ENCODE measurements around the gene AUP1. TPM values are rescaled to one million over a fixed set of nuclear protein-coding genes. Genes with fewer than 3 reads are reported as not detected.

The AUP1 gene
- total RNA-seq, 2 donors from 2014 or later, result 85.5 to 113 TPM

DNA sequence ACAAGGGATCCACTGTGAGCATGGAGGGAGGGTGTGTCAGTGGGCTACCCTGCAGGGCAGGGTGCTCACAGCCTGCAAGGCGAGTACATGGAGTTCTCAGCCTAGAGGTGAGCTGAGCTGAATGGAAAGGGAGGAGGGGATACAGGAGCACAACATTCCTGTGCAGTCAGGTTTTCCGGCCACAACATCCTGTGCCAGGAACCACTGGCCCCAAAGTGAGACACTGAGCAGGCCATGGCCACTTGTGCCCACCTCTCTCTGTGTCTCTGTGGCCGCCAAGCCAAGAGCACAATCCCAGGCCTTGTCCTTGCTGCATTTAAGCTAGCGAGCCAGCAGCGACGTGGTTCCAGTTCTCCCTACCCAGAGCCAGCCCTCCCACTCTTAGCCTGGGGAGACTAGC lies 31.1 kb upstream of the AUP1 start:
- Histone ChIP-seq H3K27ac (no peak overlapping the region), H3K9me3 (no peaks in the 10 kb centered on the region), H3K36me3 (peaks cover 4% of the 10 kb centered on the region), H3K4me3 (no peak overlapping the region), H3K27me3 (replicated peaks; ENCODE audit: insufficient read depth) (no peaks in the 10 kb centered on the region), H3K4me1 (ENCODE audit: control insufficient read depth in 1 of 2, low read depth in 2 of 2) (no peaks in the 10 kb centered on the region)
- no peak for TF ChIP-seq CTCF (IDR thresholded peaks at IDR 0.05)
- ATAC-seq (ENCODE audit: insufficient number of reproducible peaks, low FRiP score, low read depth), result no peak
- no peak for DNase-seq (ENCODE audit: low spot score)

GRCh38 chr2:74559912-74560311 lies 30.4 kb upstream of the AUP1 start:
- Histone ChIP-seq H3K27me3 (replicated peaks; ENCODE audit: insufficient read depth) (no peaks in the 10 kb centered on the region), H3K4me1 (ENCODE audit: control insufficient read depth in 1 of 2, low read depth in 2 of 2) (no peaks in the 10 kb centered on the region), H3K27ac (no peak overlapping the region), H3K36me3 (peaks cover 4% of the 10 kb centered on the region), H3K9me3 (no peaks in the 10 kb centered on the region), H3K4me3 (no peak overlapping the region)
- ATAC-seq (ENCODE audit: insufficient number of reproducible peaks, low FRiP score, low read depth) (no peak), DNase-seq (ENCODE audit: low spot score) (no peak)
- TF ChIP-seq CTCF (IDR thresholded peaks at IDR 0.05), result no peak

DNA sequence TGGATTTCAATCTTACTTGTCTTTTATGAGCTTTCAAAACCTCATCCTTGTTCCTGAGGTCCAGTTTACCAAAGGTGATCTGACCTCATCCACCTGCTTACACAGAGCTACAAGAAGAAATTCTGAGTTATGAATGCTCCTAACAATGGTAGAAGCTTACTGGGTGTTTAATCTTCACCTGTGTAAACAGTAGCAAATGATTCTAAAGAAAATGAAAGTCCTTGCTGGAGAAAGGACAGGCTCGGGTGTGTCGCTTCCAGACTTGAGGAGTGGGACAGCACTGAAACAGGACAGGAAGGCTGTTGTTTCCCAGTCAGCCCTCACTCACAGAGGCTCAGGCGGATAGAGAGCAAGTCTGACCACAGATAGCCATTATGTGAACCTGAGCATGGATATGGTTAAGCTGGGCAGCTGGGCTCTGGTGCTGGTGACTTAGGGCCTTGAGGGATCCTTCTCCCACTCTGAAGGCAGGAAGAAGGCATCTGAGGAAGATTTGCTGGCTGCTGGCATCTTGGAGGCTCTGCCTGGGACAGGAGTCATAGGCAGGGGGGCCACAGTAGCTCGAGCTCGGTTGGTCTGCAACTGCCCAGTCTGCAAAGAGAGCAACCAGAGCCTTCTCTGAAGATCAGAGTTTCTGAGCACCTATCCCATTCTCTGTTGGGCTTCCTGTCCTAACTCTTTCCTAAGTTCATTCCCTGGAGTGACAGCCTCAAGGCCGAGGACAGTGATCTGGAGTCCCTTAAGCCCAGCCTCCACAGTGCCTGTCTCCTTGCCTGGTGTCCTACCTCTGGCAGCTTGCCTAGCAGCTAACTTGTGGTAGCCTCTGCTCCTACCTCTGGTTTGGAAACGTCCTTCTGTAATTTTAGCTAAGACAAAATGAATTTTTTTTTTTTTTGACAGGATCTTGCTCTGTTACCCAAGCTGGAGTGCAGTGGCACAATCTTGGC lies 29.1 kb upstream of the AUP1 start:
- no peak for ATAC-seq (ENCODE audit: insufficient number of reproducible peaks, low FRiP score, low read depth)
- Histone ChIP-seq H3K27ac (no peak overlapping the region), H3K4me1 (ENCODE audit: control insufficient read depth in 1 of 2, low read depth in 2 of 2) (peaks cover 0 to under 1% of the 10 kb centered on the region in 2 donors), H3K4me3 (no peak overlapping the region), H3K9me3 (no peaks in the 10 kb centered on the region), H3K27me3 (replicated peaks; ENCODE audit: insufficient read depth) (no peaks in the 10 kb centered on the region), H3K36me3 (peaks cover 4% of the 10 kb centered on the region)
- no peak for DNase-seq (ENCODE audit: low spot score)
- TF ChIP-seq CTCF (IDR thresholded peaks at IDR 0.05), result no peak

DNA sequence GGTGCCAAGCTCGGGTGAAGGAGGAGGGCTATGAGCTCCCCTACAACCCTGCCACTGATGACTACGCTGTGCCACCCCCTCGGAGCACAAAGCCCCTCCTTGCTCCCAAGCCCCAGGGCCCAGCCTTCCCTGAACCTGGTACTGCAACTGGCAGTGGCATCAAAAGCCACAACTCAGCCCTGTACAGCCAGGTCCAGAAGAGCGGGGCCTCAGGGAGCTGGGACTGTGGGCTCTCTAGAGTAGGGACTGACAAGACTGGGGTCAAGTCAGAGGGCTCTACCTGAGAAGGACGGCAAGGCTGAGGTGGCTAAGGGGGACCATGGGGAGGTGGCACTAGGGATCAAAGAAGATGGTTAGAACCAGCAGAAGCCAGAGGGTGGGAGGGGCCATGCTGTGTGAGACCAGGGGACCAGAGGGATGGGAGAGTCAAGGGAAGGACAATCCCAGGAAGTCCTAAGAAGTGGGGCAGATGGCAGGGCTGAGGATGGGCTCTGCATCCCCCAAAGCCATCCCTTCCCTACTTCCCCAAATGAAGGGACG lies 27.4 kb upstream of the AUP1 start:
- no peak for TF ChIP-seq CTCF (IDR thresholded peaks at IDR 0.05)
- ATAC-seq (ENCODE audit: insufficient number of reproducible peaks, low FRiP score, low read depth) (no peak), DNase-seq (ENCODE audit: low spot score) (no peak)
- H3K9me3 ChIP-seq, result no peaks in the 10 kb centered on the region
- peaks cover 0 to 15% of the 10 kb centered on the region in 2 donors for H3K4me1 ChIP-seq (ENCODE audit: control insufficient read depth in 1 of 2, low read depth in 2 of 2)
- H3K27ac ChIP-seq, result no peak overlapping the region
- no peak overlapping the region for H3K4me3 ChIP-seq
- peaks cover 4% of the 10 kb centered on the region for H3K36me3 ChIP-seq
- H3K27me3 ChIP-seq (replicated peaks; ENCODE audit: insufficient read depth), result no peaks in the 10 kb centered on the region

- Histone ChIP-seq H3K27me3 (replicated peaks; ENCODE audit: insufficient read depth) (no peaks in the 10 kb centered on the region), H3K27ac (no peak overlapping the region), H3K4me3 (peak overlapping the region; percentile 82), H3K36me3 (peaks cover 4% of the 10 kb centered on the region), H3K4me1 (ENCODE audit: control insufficient read depth in 1 of 2, low read depth in 2 of 2) (peaks cover 0 to 15% of the 10 kb centered on the region in 2 donors), H3K9me3 (no peaks in the 10 kb centered on the region)
- no peak for TF ChIP-seq CTCF (IDR thresholded peaks at IDR 0.05)
- DNase-seq (ENCODE audit: low spot score) (no peak), ATAC-seq (ENCODE audit: insufficient number of reproducible peaks, low FRiP score, low read depth) (no peak)
These were observed 26.7 kb upstream of the AUP1 start for GRCh38 chr2:74556159-74556558.
